ENCODE measurements around the gene COQ6.
"Not testable (repeated sequence)": the region's sequence is repeated elsewhere in the genome, so short reads cannot be mapped to it uniquely, and the experiment has no call there.

COQ6 gene
- total RNA-seq: 22.9 to 41.3 (median 29.1) reads per million in 4 experiments

DNA sequence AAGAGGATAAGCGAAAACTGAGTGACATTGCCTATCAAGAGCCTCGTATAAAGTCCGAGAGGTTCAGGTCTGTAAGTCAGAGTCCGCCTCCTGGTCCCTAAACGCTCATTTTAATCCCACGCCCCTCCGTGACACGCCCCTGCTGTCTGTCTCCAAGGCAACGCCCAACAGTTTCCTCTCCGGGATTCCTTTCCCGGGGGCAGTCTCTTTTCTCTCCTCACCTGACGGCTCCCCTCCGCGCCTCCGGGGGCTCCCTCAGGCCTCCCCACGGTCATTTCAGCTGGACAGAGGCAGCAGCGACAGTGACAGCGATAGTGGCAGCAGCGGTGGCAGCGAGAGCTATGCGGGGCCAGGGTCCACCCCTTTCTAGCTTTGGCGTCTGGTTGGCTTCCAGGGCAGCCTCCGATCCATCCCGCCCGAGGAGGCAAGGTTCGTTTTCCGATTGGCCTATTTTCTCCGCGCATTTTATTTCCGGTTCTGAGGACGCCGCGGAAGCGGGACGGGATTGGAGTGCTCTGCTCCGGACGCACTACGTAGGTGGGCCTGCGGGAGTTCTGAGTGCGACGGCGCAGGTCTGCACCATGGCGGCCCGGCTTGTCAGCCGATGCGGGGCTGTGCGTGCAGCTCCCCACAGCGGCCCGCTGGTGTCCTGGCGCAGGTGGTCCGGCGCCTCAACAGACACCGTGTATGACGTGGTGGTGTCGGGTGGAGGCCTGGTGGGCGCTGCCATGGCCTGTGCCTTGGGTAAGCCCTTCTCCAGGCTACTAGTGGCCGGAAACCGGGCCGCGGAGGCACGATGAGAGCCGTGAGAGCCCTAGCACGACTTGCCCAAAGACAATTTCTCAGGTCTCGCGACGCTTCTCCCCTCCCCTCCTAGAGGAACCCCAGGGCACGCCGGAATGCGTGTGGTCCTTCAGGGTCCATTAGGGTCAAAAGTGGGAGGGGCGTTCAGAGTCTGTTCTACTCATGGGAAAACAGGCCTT, at the start of gene COQ6, which contains the start of gene FAM161B:
COQ6 (plus strand) TSS at position 551 of the 983 bp plus-strand sequence; CDS start at position 582, 31 bp downstream.
FAM161B (minus strand) TSS at position 343 of the 983 bp plus-strand sequence; CDS start at position 275, 68 bp downstream.
- peak; percentile 91 for DNase-seq

DNA sequence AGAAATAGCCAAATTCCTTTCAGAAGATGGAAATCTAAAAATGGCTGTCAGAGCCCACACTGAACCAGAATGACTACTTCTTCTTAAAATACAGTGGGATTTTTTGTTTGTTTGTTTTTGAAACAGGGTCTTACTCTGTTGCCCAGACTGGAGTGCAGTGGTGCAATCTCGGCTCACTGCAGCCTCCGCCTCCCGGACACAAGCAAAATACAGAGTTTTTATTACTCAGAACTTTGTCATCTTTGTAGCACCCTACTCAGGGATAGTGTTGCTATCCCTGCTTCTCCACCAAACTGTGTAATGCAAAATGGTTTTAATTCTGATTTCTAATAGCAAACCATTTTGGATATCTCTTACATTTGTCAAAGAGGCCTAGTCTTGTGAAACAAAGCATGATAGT, 47.1 kb upstream of the COQ6 start:
- no peak for DNase-seq

GRCh38 chr14:73909681-73910080, 40.4 kb upstream of the COQ6 start:
- no peak for DNase-seq

DNA sequence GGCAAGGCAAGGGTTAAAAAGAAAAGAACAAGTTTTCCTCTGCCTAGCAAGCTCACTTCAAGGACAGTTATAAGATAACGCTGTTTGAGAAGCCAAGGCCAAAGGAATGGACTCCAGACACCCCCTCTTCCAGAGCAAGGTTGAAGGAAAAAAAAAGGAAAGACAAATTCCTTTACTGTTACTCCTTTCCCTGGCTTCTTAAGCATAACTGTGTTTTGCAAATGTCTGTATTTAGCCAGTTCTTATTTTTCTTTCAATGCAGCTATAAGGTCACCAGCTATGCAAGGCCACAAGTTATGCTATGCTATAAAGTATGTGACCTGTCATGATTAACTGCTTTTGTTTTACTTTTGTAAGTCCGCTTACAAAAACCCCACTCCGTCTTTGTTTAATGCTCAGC, 36.8 kb upstream of the COQ6 start:
- no peak for DNase-seq

- DNase-seq: no peak
These were observed 33.8 kb upstream of the COQ6 start for GRCh38 chr14:73916324-73916723.

DNA sequence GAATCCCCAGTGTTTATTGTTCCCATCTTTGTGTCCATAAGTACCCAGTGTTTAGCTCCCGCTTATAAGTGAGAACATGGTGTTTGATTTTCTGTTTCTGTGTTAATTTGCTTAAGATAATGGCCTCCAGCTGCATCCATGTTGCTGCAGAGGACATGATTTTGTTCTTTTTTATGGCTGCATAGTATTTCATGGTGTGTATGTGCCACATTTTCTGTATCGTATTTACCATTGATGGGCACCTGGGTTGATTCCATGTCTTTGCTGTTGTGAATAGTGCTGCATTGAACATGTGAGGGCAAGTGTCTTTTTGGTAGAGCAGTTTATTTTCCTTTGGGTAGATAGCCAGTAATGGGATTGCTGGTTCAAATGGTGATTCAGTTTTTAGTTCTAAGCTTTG, 30.6 kb upstream of the COQ6 start:
- DNase-seq: not testable (repeated sequence)

DNA sequence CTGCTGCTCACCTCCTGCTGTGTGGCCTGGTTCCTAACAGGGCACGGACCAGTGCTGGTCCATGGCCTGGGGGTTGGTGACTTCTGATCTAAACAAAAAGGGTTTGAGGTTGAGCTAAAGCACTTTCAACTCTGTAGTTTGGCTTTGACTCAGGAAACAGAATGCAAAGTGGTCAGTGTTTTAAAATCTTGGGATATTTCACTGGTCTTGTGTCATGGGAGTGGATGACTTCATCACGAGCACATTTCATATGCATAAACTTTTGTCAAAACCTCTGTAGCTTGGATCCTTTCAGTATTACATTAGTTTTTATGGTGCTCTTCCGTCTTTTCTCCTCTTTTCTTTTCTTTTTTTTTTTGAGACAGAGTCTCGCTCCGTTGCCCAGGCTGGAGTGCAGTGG, 25.8 kb upstream of the COQ6 start:
- DNase-seq: no peak

GRCh38 chr14:73935666-73936065, 14.4 kb upstream of the COQ6 start:
- DNase-seq: no peak

GRCh38 chr14:73936548-73936947, 13.6 kb upstream of the COQ6 start:
- no peak for DNase-seq

DNA sequence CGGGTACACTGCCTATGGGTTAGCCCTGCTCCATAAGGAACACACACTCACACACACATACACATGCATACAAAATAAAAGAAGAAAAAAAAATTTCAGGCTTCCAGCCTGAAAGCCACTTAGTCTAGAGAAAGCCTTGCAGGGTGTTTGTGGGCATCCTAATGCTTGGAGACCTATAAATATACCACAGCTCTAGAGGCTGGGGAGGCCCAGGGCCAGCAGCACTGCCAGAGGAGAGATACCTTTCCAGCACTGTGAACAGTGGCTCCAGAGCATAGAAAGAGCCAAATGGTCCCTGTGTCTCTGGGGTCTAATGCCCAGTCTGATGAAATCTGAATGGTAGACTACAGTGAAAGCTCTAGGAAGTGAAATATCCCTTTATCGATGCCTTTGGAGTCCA, 13.1 kb upstream of the COQ6 start:
- DNase-seq: no peak

GRCh38 chr14:73942180-73942579, 7.9 kb upstream of the COQ6 start:
- no peak for DNase-seq

- no peak for DNase-seq
These were observed 7.0 kb upstream of the COQ6 start for GRCh38 chr14:73943083-73943482.

GRCh38 chr14:73944432-73945158, 5.5 kb upstream of the COQ6 start:
- DNase-seq: no peak

GRCh38 chr14:73945159-73945670, 4.9 kb upstream of the COQ6 start:
- DNase-seq: no peak

- DNase-seq: no peak
These were observed 3.6 kb downstream of the COQ6 start for GRCh38 chr14:73953731-73954130.

DNA sequence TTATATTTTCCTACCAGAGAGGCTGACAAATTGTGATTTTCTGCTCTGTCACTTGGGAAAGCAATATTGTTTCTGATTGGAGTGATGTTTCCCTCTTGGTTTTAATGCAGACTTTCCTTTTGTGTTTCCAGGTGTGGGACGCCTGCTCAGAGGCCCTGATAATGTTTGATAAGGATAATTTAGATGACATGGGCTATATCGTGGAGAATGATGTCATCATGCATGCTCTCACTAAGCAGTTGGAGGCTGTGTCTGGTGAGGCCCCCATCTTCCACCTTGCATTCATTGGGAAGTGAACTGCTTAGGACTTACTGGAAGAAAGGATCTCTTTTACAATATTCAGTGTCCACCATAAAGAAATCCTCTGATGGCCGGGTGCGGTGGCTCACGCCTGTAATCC, 5.6 kb downstream of the COQ6 start:
- DNase-seq: no peak

DNA sequence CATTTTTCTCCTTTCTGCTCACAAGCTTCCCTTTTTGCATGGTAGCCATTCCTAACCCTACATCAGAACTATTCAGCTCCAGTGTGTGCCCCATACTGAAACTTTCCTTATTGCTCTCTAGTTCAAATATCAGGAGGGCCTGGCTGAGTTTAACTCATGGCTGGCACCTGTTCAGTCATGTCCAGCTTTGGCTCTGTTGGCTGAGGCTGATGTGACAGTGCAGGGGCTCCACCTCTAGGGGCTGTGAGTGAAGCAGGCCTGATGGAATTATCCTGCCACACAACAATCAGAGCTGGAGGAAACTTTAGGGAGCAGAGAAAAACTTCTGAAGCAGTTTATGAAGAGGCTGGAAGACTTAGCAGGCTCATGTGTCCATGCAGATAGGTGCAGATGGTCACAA, 8.5 kb downstream of the COQ6 start:
- no peak for DNase-seq

DNA sequence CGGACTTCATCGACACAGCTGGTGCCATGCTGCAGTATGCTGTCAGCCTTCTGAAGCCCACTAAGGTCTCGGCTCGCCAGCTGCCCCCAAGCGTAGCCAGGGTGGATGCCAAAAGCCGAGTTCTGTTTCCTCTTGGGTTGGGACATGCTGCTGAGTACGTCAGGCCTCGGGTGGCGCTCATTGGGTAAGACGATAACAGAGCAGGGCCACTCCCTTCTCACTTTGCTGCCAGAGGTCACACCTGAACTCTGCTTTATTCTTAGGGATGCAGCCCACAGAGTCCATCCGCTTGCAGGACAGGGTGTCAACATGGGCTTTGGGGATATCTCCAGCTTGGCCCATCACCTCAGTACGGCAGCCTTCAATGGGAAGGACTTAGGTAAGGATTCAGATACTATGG, 11.1 kb downstream of the COQ6 start:
- no peak for DNase-seq

- DNase-seq: no peak
These were observed 15.1 kb downstream of the COQ6 start for GRCh38 chr14:73965216-73965615.

DNA sequence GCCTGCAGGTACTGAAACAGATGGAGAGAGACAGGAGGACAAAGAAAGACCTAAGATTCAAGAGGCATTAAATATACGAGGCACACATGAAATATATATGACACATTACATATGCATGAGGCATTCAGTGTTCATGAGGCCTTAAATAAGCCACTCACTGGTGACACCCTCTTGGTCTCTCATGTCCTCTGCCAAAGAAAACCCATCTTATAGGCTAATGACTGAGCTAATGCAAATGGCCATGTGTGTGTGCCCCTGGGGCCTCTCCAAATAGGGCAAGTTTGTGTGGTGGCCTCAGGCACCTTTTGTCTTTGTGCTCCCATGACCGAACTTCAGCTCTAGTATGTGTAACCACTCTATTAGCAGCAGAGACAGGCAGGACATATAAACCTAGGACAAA, 18.8 kb downstream of the COQ6 start:
- DNase-seq: no peak

GRCh38 chr14:73973497-73973896, 23.4 kb downstream of the COQ6 start:
- no peak for DNase-seq

DNA sequence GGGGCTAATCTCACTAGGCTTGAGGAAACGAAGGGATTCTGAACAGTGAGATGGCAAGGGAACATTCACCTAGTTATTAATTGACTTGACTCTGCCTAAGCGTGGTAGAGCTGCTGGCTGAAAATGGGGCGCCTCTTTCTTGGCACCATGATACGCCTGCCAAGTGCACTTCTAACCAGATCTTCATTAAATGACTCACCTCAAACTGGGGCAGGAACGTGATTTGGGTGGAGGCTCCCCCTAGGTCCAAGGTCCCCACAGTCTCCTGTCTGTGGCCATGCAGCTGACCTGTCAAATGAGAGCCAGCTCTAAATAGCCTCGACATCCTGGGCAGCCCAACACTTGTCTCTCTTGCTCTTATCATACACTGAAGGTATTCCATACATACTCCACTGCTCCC, 26.0 kb downstream of the COQ6 start:
- DNase-seq: no peak

GRCh38 chr14:73977896-73978295, 27.8 kb downstream of the COQ6 start:
- DNase-seq: no peak

- no peak for DNase-seq
These were observed 38.0 kb downstream of the COQ6 start for GRCh38 chr14:73988065-73988464.
